K562 (cell line): ENCODE measurements around the gene C5AR2. TPM values are rescaled to one million over a fixed set of nuclear protein-coding genes. Genes with fewer than 3 reads are reported as not detected.

Experiments
- ARNT ChIP-seq, 2 experiments: fragments of 450-650 bp; IDR thresholded peaks; 2 replicates each; pipeline ENCODE4 v1.6.1; 2016; ENCODE audit warnings: mild to moderate bottlenecking in 1 of 2
- C11orf30 ChIP-seq: fragments of 450-650 bp; IDR thresholded peaks from 2 replicates; pipeline ENCODE4 v1.6.1; 2016; ENCODE audit warnings: low read depth, mild to moderate bottlenecking
- CBX2 ChIP-seq: fragments of 200-600 bp; sonication (generic); IDR thresholded peaks from one replicate; pipeline ENCODE4 v1.6.1; 2012; ENCODE audit warnings: mild to moderate bottlenecking, low read length, inconsistent platforms; ENCODE audit not compliant: insufficient read depth, poor library complexity, severe bottlenecking
- CBX3 ChIP-seq, 2 experiments: IDR thresholded peaks; 1 replicate in 1 of 2; 2 replicates in 1 of 2; pipeline ENCODE4 v1.6.1; 2012; ENCODE audit warnings: inconsistent platforms in 2 of 2, low read length in 2 of 2, borderline replicate concordance in 1 of 2, control low read depth in 1 of 2
- CREB3 ChIP-seq: fragments of 450-650 bp; conservative IDR thresholded peaks from 2 replicates; pipeline ENCODE4 v1.6.1; 2016; ENCODE audit warnings: missing genetic modification characterization, low read depth, mild to moderate bottlenecking, missing compliant biosample characterization, moderate library complexity
- CREM ChIP-seq: IDR thresholded peaks from 2 replicates; pipeline ENCODE4 v1.6.1; 2014; ENCODE audit warnings: antibody characterized with exemption, low read depth
- DPF2 ChIP-seq: fragments of 450-650 bp; IDR thresholded peaks from 2 replicates; pipeline ENCODE4 v1.6.1; 2016
- EGR1 ChIP-seq: fragments of 450-650 bp; conservative IDR thresholded peaks from 2 replicates; pipeline ENCODE4 v1.6.1; 2017; ENCODE audit warnings: mild to moderate bottlenecking
- FOSL1 ChIP-seq: fragments of 200-800 bp; sonication (Bioruptor generic); conservative IDR thresholded peaks from 2 replicates; pipeline ENCODE4 v1.6.1; 2016; ENCODE audit warnings: missing genetic modification characterization, missing compliant biosample characterization
- GATA2 ChIP-seq: sonication (generic); formaldehyde crosslinking; IDR thresholded peaks from 2 replicates; pipeline ENCODE4 v1.4.0; 2020; ENCODE audit warnings: mild to moderate bottlenecking, missing genetic modification reagents
- HMG20B ChIP-seq: fragments of 250-450 bp; sonication (Bioruptor Pico); IDR thresholded peaks from 2 replicates; pipeline ENCODE4 v1.5.0; 2021; ENCODE audit warnings: mild to moderate bottlenecking
- JUND ChIP-seq, 2 experiments: IDR thresholded peaks; 2 replicates in 1 of 2; 3 replicates in 1 of 2; pipeline ENCODE4 v1.6.1; 2011; ENCODE audit warnings: borderline replicate concordance in 2 of 2, low read depth in 2 of 2, low read length in 2 of 2, improper control_type of control experiment in 1 of 2, missing biosample characterization in 1 of 2, missing genetic modification characterization in 1 of 2, missing genetic modification reagents in 1 of 2
- KLF1 ChIP-seq: fragments of 450-650 bp; IDR thresholded peaks from 2 replicates; pipeline ENCODE4 v1.6.1; 2016; ENCODE audit warnings: missing genetic modification characterization, missing compliant biosample characterization
- SIN3A ChIP-seq, 2 experiments: fragments of 150-350 bp in 1 of 2; IDR thresholded peaks; 2 replicates each; pipeline ENCODE4 v1.6.1; 2011 to 2016; ENCODE audit warnings: borderline replicate concordance in 2 of 2, low read depth in 2 of 2, low read length in 2 of 2, mild to moderate bottlenecking in 2 of 2, moderate library complexity in 2 of 2; ENCODE audit not compliant: control insufficient read depth in 1 of 2
- SIN3B ChIP-seq: fragments of 450-650 bp; IDR thresholded peaks from 2 replicates; pipeline ENCODE4 v1.6.1; 2017; ENCODE audit warnings: low read depth, mild to moderate bottlenecking, moderate library complexity
- TSC22D4 ChIP-seq: fragments of 450-650 bp; IDR thresholded peaks from 2 replicates; pipeline ENCODE4 v1.6.1; 2016; ENCODE audit warnings: missing genetic modification characterization, missing biosample characterization, control low read depth
- ZBTB12 ChIP-seq: fragments of 250-450 bp; sonication (Bioruptor Pico); IDR thresholded peaks from 2 replicates; pipeline ENCODE4 v1.4.0; 2020
- ZNF592 ChIP-seq: fragments of 450-650 bp; IDR thresholded peaks from 2 replicates; pipeline ENCODE4 v1.6.1; 2017; ENCODE audit warnings: antibody characterized with exemption, mild to moderate bottlenecking
- polyA plus RNA-seq, 8 experiments: library from polyadenylated mRNA; depleted of rRNA in 4 of 8; stranded (reverse) in 5 of 8; unstranded in 3 of 8; fragments of >200 nt; fragmentation: Nextera tagmentation in 2 of 8; fragmentation: Illumina TruSeq in 1 of 8; extraction: Ambion mirVana in 2 of 8; extraction: Trizol in 1 of 8; gene quantifications; 2 replicates each; pipeline versions ENCODE4 v1.2.1 to v1.2.3, GENCODE V29; 2011 to 2014; ENCODE audit warnings: inconsistent platforms in 1 of 8, missing spikeins in 1 of 8
- total RNA-seq, 7 experiments: library from RNA; depleted of rRNA in 6 of 7; stranded (reverse); fragments of >200 nt in 6 of 7; fragmentation: Illumina TruSeq in 2 of 7; extraction: Trizol in 2 of 7; gene quantifications; 2 replicates each; pipeline versions ENCODE4 v1.2.1 to v1.2.3, GENCODE V29; 2011 to 2021; ENCODE audit warnings: low replicate concordance in 1 of 7

C5AR2 gene
- total and polyA plus RNA-seq, 9 of the 15 experiments (the other 6 are each of a cell fraction or from before 2014, with no cell fraction given): 0.01 to 1.1 (median 0.13) TPM

GRCh38 chr19:47352095-47352494 is 20.1 kb downstream of the C5AR2 start (continued):
- TF ChIP-seq ZNF592 (0 out of 2 replicates have a peak, but pooled peaks have one; percentile 12), CBX2 (no peak), TSC22D4 (no peak), JUND (IDR thresholded peaks at IDR 0.05; ENCODE audit: borderline replicate concordance, low read depth, low read length) (0 out of 2 replicates have a peak, but pooled peaks have one; percentile 10), JUND (tag; IDR thresholded peaks at IDR 0.05; ENCODE audit: borderline replicate concordance, low read depth, low read length) (no peak), CBX3 (IDR thresholded peaks at IDR 0.05; ENCODE audit: borderline replicate concordance in 1 of 2, low read length in 2 of 2) (no peak), ZBTB12 (CRISPR knock-in tag) (peak; percentile 74; the same call in 1 of the 2 replicates), KLF1 (tag) (no peak), DPF2 (no peak), ARNT (IDR thresholded peaks at IDR 0.05) (0 out of 4 replicates have a peak, but pooled peaks of 1 of the 2 experiments have one; percentile 18), SIN3A (IDR thresholded peaks at IDR 0.05; ENCODE audit: borderline replicate concordance in 2 of 2, control insufficient read depth in 1 of 2, low read depth in 2 of 2, low read length in 2 of 2) (no peak), C11orf30 (peak; percentile 88), GATA2 (CRISPR knock-in tag) (peak; percentile 81), HMG20B (CRISPR knock-in tag) (no peak), SIN3B (peak; percentile 63), CREB3 (tag) (no peak), CREM (peak; percentile 95), FOSL1 (0 out of 2 replicates have a peak, but pooled peaks have one; percentile 17), EGR1 (no peak)
